Smooth muscle cell (in vitro differentiated cells): ENCODE measurements around the gene CPVL. TPM values are rescaled to one million over a fixed set of nuclear protein-coding genes. Genes with fewer than 3 reads are reported as not detected.

Experiments used
- DNase-seq: peaks from one replicate; lab custom pipeline; 2025; ENCODE audit not compliant: unreplicated experiment; lab: John Stamatoyannopoulos, UW
- H2AFZ ChIP-seq: fragments of 200-600 bp; sonication (generic); 2 replicates; pipeline ENCODE4 v1.6.0; 2016; ENCODE audit warnings: antibody characterized with exemption, low read depth, mild to moderate bottlenecking
- H3F3A ChIP-seq: fragments of 200-600 bp; sonication (generic); 2 replicates; pipeline ENCODE4 v1.6.0; 2017; ENCODE audit warnings: antibody characterized with exemption, low read depth
- H3K27ac ChIP-seq: fragments of 200-600 bp; sonication (generic); 2 replicates; pipeline ENCODE4 v1.5.1; 2016; ENCODE audit warnings: low read depth, mild to moderate bottlenecking
- H3K27me3 ChIP-seq: fragments of 200-600 bp; sonication (generic); 2 replicates; pipeline ENCODE4 v1.6.1; 2016; ENCODE audit warnings: low read depth, mild to moderate bottlenecking
- H3K36me3 ChIP-seq: fragments of 200-600 bp; sonication (generic); 2 replicates; pipeline ENCODE4 v1.5.1; 2016; ENCODE audit warnings: low read depth
- H3K4me1 ChIP-seq: fragments of 200-600 bp; sonication (generic); 2 replicates; pipeline ENCODE4 v1.5.1; 2016; ENCODE audit warnings: low read depth
- H3K4me2 ChIP-seq: fragments of 200-600 bp; sonication (generic); 2 replicates; pipeline ENCODE4 v1.6.0; 2016; ENCODE audit warnings: mild to moderate bottlenecking
- H3K4me3 ChIP-seq: fragments of 200-600 bp; sonication (generic); 2 replicates; pipeline ENCODE4 v1.5.1; 2016; ENCODE audit warnings: mild to moderate bottlenecking
- H3K79me2 ChIP-seq: fragments of 200-600 bp; sonication (generic); 2 replicates; pipeline ENCODE4 v1.6.0; 2016; ENCODE audit warnings: low read depth, mild to moderate bottlenecking
- H3K9ac ChIP-seq: fragments of 200-600 bp; sonication (generic); 2 replicates; pipeline ENCODE4 v1.6.0; 2016; ENCODE audit warnings: low read depth
- H3K9me3 ChIP-seq: fragments of 200-600 bp; sonication (generic); replicated peaks from 2 replicates; pipeline ENCODE4 v1.5.1; 2016; ENCODE audit warnings: low read depth
- H4K20me1 ChIP-seq: fragments of 200-600 bp; sonication (generic); 2 replicates; pipeline ENCODE4 v1.6.0; 2016; ENCODE audit warnings: low read depth
- CTCF ChIP-seq: fragments of 200-600 bp; sonication (generic); IDR thresholded peaks from 2 replicates; pipeline ENCODE4 v1.5.1; 2017; ENCODE audit warnings: borderline replicate concordance, mild to moderate bottlenecking, antibody characterized with exemption; ENCODE audit not compliant: insufficient read depth, poor library complexity, severe bottlenecking
- WGBS: methylation state at CpG from one replicate; pipeline ENCODE4 v1.1.7; 2016; ENCODE audit warnings: low lambda C conversion rate; 5-methylcytosine and 5-hydroxymethylcytosine counted together
- polyA plus RNA-seq: library from polyadenylated mRNA; unstranded; fragments of >200 nt; fragmentation: Nextera tagmentation; extraction: Ambion mirVana; gene quantifications from 2 replicates; pipeline ENCODE4 v1.2.1, GENCODE V29; 2016
- total RNA-seq: library from RNA; depleted of rRNA; stranded (reverse); fragments of >200 nt; gene quantifications from 2 replicates; pipeline ENCODE4 v1.2.3, GENCODE V29; 2014

Gene CPVL
- total and polyA plus RNA-seq, 2 experiments from 2014 or later = 7.2 to 29.8 TPM

DNA sequence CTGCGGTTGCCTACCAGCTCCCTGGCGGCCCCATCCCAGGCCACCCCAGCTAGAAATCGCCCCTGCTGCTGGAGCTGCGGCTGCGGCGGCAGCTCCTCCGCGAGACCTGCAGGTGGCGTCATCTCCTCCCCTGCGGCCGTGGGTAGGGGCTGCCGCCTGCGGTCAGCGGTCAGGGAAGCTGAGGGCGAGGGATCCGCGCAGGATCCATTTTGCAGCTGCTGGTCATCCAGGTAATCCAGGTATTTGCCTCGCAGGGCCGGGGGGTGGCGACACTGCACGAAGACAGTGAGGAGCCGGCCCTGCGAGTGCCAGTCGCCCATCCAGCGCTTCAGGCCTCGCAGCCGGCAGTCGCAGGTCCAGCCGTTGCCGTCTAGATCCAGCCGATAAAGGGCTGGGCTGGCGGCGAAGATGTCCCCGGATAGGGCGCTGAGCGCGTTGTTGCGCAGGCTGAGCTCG is 189.7 kb downstream of the CPVL start:
- TF ChIP-seq CTCF = peak; percentile 60
- peak overlapping the region; percentile 68 for H3K4me3 ChIP-seq
- peaks cover 40% of the 10 kb centered on the region for H3F3A ChIP-seq
- H3K79me2 ChIP-seq = no peaks in the 10 kb centered on the region
- H2AFZ ChIP-seq = peak overlapping the region; percentile 83
- H3K4me1 ChIP-seq = peaks cover 22% of the 10 kb centered on the region
- H3K4me2 ChIP-seq = peak overlapping the region; percentile 97
- no peak overlapping the region for H3K9ac ChIP-seq
- no peaks in the 10 kb centered on the region for H3K27me3 ChIP-seq
- WGBS = 1% methylated on average over 39 of the region's 39 CpGs
- H3K36me3 ChIP-seq = no peaks in the 10 kb centered on the region
- H3K9me3 ChIP-seq = no peaks in the 10 kb centered on the region
- DNase-seq = peak; percentile 53
- H3K27ac ChIP-seq = no peak overlapping the region
- H4K20me1 ChIP-seq = peaks cover 7% of the 10 kb centered on the region

GRCh38 chr7:28955718-28956607 is 190.4 kb downstream of the CPVL start:
- peak; percentile 54 for TF ChIP-seq CTCF
- peak overlapping the region; percentile 83 for H2AFZ ChIP-seq
- no peaks in the 10 kb centered on the region for H3K79me2 ChIP-seq
- H4K20me1 ChIP-seq = peaks cover 7% of the 10 kb centered on the region
- H3K27ac ChIP-seq = no peak overlapping the region
- no peaks in the 10 kb centered on the region for H3K9me3 ChIP-seq
- H3K4me2 ChIP-seq = peak overlapping the region; percentile 97
- no peaks in the 10 kb centered on the region for H3K27me3 ChIP-seq
- no peak for DNase-seq
- peak overlapping the region; percentile 68 for H3K4me3 ChIP-seq
- H3K36me3 ChIP-seq = no peaks in the 10 kb centered on the region
- peaks cover 22% of the 10 kb centered on the region for H3K4me1 ChIP-seq
- no peak overlapping the region for H3K9ac ChIP-seq
- WGBS = 13% methylated on average over 102 of the region's 104 CpGs
- peaks cover 40% of the 10 kb centered on the region for H3F3A ChIP-seq

DNA sequence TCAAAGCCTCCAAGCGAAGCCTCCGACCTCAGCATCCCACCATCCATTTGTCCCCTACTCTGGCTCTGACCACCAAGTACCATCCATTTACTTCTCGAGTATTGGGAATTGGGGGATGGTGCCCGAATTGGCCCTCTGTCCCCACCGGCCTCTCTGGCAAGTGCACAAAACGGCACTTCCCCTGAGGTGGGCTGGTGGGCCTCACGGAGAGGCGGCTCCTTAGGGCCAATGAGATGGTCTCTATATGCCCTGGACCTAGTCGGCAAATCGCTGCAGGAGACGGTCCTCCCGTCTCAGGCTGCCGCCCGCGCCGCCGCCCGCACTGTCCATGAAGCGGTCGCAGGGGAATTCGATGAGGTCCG is 191.0 kb downstream of the CPVL start:
- Histone ChIP-seq H2AFZ (no peak overlapping the region), H3K27ac (no peak overlapping the region), H3K36me3 (no peaks in the 10 kb centered on the region), H3K79me2 (no peaks in the 10 kb centered on the region), H3K9ac (no peak overlapping the region), H3K27me3 (no peaks in the 10 kb centered on the region), H3K4me3 (peak overlapping the region; percentile 68), H3F3A (peaks cover 40% of the 10 kb centered on the region), H4K20me1 (peaks cover 7% of the 10 kb centered on the region), H3K9me3 (no peaks in the 10 kb centered on the region), H3K4me2 (peak overlapping the region; percentile 97), H3K4me1 (peaks cover 22% of the 10 kb centered on the region)
- no peak for DNase-seq
- TF ChIP-seq CTCF = no peak
- 40% methylated on average over 22 of the region's 22 CpGs for WGBS
